GM18519 (cell line): ENCODE measurements around the gene CBL.
"Not testable (repeated sequence)": the region's sequence is repeated elsewhere in the genome, so short reads cannot be mapped to it uniquely, and the experiment has no call there.

Experiments used
- ATAC-seq: cut with Tn5 transposase; IDR thresholded peaks from one replicate; pipeline ENCODE4 v1.9.1; 2021; ENCODE audit warnings: mild to moderate bottlenecking, moderate library complexity; ENCODE audit not compliant: unreplicated experiment, low FRiP score

Gene CBL

GRCh38 chr11:119206511-119207414 lies 624 bp downstream of the CBL start:
- no peak for ATAC-seq

GRCh38 chr11:119207415-119207960 lies 1.3 kb downstream of the CBL start:
- no peak for ATAC-seq

DNA sequence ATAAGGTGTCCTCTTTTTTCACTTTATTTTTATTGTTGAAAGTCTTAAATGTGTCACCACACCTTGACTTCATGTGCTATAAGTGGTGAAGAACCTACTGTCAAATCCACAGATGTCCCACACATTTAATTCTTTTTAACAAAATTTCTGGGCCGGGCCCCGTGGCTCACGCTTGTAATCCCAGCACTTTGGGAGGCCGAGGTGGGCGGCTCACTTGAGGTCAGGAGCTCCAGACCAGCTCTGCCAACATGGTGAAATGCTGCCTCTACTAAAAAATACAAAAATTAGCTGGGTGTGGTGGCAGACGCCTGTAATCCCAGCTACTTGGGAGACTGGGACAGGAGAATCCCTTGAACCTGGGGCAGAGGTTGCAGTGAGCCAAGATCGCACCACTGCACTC lies 3.0 kb downstream of the CBL start:
- ATAC-seq: no peak

DNA sequence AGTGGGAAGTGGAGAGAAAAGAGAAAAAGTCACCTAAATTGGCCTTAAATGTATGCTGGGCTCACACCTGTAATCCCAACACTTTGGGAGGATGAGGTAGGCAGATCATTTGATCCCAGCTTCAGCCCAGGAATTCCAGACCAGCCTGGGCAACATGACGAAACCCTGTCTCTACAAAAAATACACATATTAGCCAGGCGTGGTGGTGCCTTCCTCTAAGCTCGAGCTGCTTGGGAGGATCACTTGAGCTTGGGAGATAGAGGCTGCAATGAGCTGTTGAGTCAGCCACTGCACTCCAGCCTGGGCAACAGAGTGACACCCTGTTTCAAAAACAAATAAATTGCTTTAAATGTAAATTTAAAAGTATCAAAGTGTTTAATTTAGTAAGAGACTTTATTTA lies 3.9 kb downstream of the CBL start:
- no peak for ATAC-seq

DNA sequence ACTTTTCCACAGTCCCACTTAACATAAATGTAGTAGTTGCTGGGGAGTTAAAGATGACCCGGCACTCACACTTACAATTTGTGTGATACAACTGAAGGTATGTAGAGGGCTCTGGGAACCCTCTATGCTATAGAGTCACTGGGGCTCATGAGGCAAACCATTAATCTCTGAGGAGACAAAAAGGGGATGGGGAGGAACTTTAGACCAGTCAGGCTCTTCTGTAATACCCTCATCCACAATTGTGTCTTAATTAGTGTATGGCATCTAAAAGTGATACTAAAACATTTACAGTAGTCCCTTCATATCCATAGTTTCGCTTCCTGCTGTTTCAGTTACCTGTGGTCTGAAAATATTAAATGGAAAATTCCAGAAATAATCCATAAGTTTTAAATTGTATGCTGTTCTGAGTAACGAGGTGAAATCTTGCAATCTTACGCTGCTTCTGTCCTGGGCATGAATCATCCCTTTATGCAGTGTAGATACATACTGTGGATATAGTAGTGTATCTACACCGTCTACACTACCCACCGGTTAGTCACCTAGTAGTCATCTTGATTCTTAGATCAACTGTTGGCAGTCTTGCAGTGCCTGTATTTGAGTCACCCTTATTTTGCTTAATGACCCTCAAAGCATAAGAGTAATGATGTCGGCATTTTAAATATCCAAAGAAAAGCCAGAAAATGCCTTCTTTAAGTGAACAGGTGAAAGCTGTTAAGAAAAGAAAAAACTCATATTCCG lies 12.2 kb downstream of the CBL start:
- no peak for ATAC-seq

DNA sequence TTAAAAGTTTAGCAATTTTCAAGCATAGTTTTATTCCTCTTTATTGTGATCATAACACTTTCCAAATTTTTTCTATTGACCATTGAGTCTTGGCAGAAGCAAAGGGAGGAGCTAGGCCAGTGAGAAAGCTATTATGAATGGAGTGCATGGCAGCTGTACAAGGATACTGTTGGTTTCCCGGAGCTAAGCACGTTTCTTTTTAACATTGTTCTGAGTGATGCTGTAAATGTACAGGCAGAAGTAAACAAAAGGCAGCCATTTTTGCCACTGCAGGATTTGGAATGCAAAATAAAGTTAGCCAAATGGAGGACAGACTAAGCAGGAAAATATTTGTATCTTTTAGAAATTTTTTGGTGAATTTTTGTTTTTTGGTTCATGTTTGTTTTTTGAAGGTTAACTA lies 16.2 kb downstream of the CBL start:
- no peak for ATAC-seq

- no peak for ATAC-seq
Observed at GRCh38 chr11:119222891-119223290, 16.8 kb downstream of the CBL start.

- no peak for ATAC-seq
Observed at GRCh38 chr11:119223856-119224255, 17.7 kb downstream of the CBL start.

- not testable (repeated sequence) for ATAC-seq
Observed at GRCh38 chr11:119228535-119229287, 22.6 kb downstream of the CBL start.

- no peak for ATAC-seq
Observed at GRCh38 chr11:119229288-119229672, 23.1 kb downstream of the CBL start.

- ATAC-seq: no peak
Observed at GRCh38 chr11:119229741-119230140, 23.6 kb downstream of the CBL start.

DNA sequence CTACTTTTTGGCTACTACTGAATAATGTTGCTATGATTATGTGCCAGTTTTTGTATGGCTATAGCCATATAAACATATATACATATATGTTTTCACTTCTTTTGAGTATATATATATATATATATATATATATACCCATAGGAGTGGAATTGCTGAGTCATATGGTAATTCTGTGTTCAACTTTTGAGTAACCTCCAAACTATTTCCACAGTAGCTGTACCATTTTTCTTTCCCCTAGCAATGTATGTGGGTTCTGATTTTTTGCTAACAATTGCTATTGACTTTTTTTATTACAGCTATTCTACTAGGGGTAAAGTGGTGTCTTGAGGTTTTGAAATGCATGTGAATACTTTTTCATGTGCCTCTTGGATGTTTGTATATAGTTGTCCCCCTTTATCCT lies 30.4 kb downstream of the CBL start:
- no peak for ATAC-seq

DNA sequence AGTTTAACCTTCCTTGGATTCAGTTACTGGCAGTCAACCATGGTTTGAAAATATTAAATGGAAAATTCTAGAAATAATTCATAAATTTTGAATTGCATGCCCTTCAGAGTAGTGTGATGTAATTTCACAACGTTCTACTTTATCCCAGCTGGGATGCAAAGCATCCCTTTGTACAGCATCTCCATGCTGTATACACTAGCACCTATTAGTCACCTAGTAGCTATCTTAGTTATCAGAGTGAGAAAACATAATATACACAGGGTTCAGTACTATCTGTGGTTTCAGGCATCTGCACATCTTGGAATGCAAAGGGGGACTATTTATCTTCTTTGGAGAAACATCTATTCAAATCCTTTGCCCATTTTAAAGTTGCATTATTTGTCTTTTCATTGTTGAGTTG lies 30.8 kb downstream of the CBL start:
- ATAC-seq: no peak

- no peak for ATAC-seq
Observed at GRCh38 chr11:119237515-119237914, 31.4 kb downstream of the CBL start.

DNA sequence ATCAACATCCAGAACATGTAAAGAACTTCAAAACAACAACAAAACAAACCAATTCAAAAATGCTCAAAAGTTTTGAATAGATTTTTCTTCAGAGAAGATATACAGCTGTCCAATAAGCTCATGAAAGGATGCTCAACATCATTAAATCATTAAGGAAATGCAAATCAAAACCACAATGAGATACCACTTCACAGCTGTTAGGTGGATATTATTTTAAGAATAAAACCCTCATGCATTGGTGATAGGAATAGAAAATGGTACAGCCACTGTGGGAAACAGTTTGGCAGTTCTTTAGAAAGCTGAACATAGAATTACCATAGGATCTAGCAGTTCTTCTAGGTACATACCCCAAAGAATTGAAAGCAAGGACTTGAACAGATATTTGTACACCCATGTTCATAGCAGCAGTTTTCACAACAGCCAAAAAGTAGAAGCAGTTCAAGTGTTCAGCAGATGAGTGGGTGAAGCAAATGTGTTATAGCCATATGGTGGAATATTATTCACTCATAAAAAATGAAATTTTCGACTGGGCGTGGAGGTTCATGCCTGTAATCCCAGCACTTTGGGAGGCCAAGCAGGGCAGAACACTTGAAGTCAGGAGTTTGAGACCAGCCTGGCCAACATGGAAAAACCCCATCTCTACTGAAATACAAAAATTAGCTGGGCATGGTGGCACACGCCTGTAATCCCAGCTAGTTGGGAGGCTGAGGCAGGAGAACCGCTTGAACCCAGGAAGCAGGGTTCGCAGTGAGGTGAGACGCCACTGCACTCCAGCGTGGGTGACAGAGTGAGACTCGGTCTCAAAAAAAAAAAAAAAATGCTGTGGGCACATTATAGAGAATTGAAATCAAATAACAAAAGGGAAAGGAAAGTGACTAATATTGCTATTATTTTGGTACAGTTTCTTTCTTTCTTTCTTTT lies 42.9 kb downstream of the CBL start:
- ATAC-seq: no peak

- no peak for ATAC-seq
Observed at GRCh38 chr11:119249671-119250010, 43.5 kb downstream of the CBL start.

DNA sequence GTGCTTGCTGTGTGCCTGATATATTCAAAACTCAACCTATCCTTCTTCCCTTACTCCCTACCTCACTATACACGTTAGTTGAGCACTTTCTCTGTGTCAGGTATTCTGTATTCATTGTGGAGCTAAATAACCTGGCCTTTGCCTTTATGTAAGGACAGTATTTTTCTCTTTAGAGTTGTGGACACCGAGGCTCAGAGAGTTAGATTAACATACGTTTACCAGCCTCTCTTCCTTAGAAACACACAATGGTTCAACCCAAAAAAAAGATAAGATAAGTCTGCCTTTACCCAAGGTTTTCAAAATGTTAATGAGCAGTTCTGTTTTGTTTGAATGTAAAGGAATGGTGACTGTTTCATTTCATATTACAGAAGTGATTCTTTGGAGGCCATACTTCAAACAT lies 45.0 kb downstream of the CBL start:
- ATAC-seq: no peak

- ATAC-seq: no peak
Observed at GRCh38 chr11:119254239-119254638, 48.1 kb downstream of the CBL start.

- ATAC-seq: no peak
Observed at GRCh38 chr11:119258180-119258579, 52.0 kb downstream of the CBL start.

GRCh38 chr11:119258983-119259382 lies 52.8 kb downstream of the CBL start:
- ATAC-seq: no peak
